Heart left ventricle (tissue), 13 donors: ENCODE measurements around the gene PCDHGC3.
"Not testable (repeated sequence)": the region's sequence is repeated elsewhere in the genome, so short reads cannot be mapped to it uniquely, and the experiment has no call there.

Source experiments
- CTCF ChIP-seq, 12 donors: fragments of 200-600 bp; sonication (generic) in 4 of 12; IDR thresholded peaks; one replicate each; pipeline versions ENCODE4 v1.5.0 to v1.8.0; 2018 to 2022; ENCODE audit warnings: antibody characterized with exemption in 12 of 12, mild to moderate bottlenecking in 5 of 12
- POLR2A ChIP-seq, 2 donors: fragments of 450-650 bp; IDR thresholded peaks; one replicate each; pipeline ENCODE4 v1.6.1; 2017; ENCODE audit warnings: antibody characterized with exemption in 2 of 2, mild to moderate bottlenecking in 2 of 2, moderate library complexity in 2 of 2
- donor health status: ischemic (EF 13 %, LVEDD 7.1; RV severe dilation, severe dysfunction).
- donor health status: DM: no; HTN: yes; CAD: no.
- donor health status: DM: no; HTN: no; CAD: no.
- donor health status: ischemic (EF 25% LVEDD 6.9; RV normal size, moderate dysfunction).
- donor health status: ischemic (EF 25% LVEDD 5.7; RV mildly dilated, moderate dysfunction).
- donor health status: ischemic (EF 35%, LVEDD 5.7; RV mildly dilated, moderate dysfunction).
- donor health status: nonischemic (EF 11% LVEDD 7.7; RV severe dilation, severe dysfunction).
- donor health status: DM: yes; HTN: yes; CAD: no.
- donor health status: PGD.
- donor health status: ischemic (EF 29% LVEDD 5.4; RV normal size, mild dysfunction).
- donor health status: nonischemic (EF 23%, LVEDD 6.1; RV moderate dilation, normal function).

GRCh38 chr5:141432726-141433125, 43.0 kb upstream of the PCDHGC3 start:
- not testable (repeated sequence) for TF ChIP-seq POLR2A, CTCF (IDR thresholded peaks at IDR 0.05)
